Body of pancreas (tissue), 4 donors: ENCODE results near the gene FECH. TPM values are rescaled to one million over a fixed set of nuclear protein-coding genes. Genes with fewer than 3 reads are reported as not detected.

Experiments used
- ATAC-seq: fragments of 150-250 bp; one replicate; pipeline ENCODE4 v1.9.1; 2016
- DNase-seq, 4 donors: peaks; one replicate each; pipeline ENCODE4 v3.0.0-alpha.2; 2019
- H3K27ac ChIP-seq, 4 donors: fragments of 200-600 bp; sonication (generic); 1 replicate in 3 of 4; 2 replicates in 1 of 4; pipeline versions ENCODE4 v1.5.1 to v1.6.1; 2016 to 2019; ENCODE audit warnings: mild to moderate bottlenecking in 1 of 4, mixed read lengths in 1 of 4, moderate library complexity in 1 of 4
- H3K27me3 ChIP-seq, 2 donors: fragments of 200-600 bp; sonication (generic); one replicate each; pipeline ENCODE4 v1.6.0; 2016; ENCODE audit warnings: mild to moderate bottlenecking in 1 of 2
- H3K36me3 ChIP-seq, 2 donors: fragments of 200-600 bp; sonication (generic); replicated peaks in 1 of 2; 2 replicates each; pipeline ENCODE4 v1.5.1; 2016; ENCODE audit warnings: low read depth in 2 of 2; ENCODE audit not compliant: insufficient read depth in 1 of 2
- H3K4me1 ChIP-seq: fragments of 200-600 bp; sonication (generic); one replicate; pipeline ENCODE4 v1.6.0; 2016
- H3K4me3 ChIP-seq, 2 donors: fragments of 200-600 bp; sonication (generic); 1 replicate in 1 of 2; 2 replicates in 1 of 2; pipeline ENCODE4 v1.5.1; 2016 to 2019
- H3K9me3 ChIP-seq, 3 donors: fragments of 200-600 bp; sonication (generic); 1 replicate in 2 of 3; 2 replicates in 1 of 3; pipeline ENCODE4 v1.5.1; 2016
- CTCF ChIP-seq, 7 experiments: fragments of 450-650 bp in 4 of 7; fragments of 200-600 bp in 3 of 7; sonication (generic) in 3 of 7; IDR thresholded peaks; one replicate each; pipeline ENCODE4 v1.5.1; 2016 to 2019; ENCODE audit warnings: antibody characterized with exemption in 7 of 7
- POLR2A ChIP-seq, 3 donors: fragments of 450-650 bp; IDR thresholded peaks; one replicate each; pipeline ENCODE4 v1.6.1; 2016; ENCODE audit warnings: antibody characterized with exemption in 3 of 3, mild to moderate bottlenecking in 2 of 3
- WGBS, 2 donors: methylation state at CpG; one replicate each; pipeline ENCODE4 v1.1.5; 2017; 5-methylcytosine and 5-hydroxymethylcytosine counted together
- intact Hi-C: fragments of 100-400 bp; cut with DNase I; formaldehyde crosslinking; loops from one replicate; pipeline ENCODE4 v1.15.1; 2023
- total RNA-seq, 2 donors: library from RNA; depleted of rRNA; stranded (reverse); fragments of >200 nt; gene quantifications; one replicate each; pipeline ENCODE4 v1.1.0, GENCODE V29; 2016

Gene FECH
- total RNA-seq, 2 donors from 2014 or later = 16.8 to 20.0 TPM

GRCh38 chr18:57583297-57583835 lies 3.1 kb downstream of the FECH start:
- TF ChIP-seq CTCF (IDR thresholded peaks at IDR 0.05) (no peak), POLR2A (IDR thresholded peaks at IDR 0.05) (no peak)
- intact Hi-C loops = no loop called here

GRCh38 chr18:57581301-57581934 lies 5.1 kb downstream of the FECH start:
- Histone ChIP-seq H3K4me1 (peaks cover 14% of the 10 kb centered on the region), H3K27me3 (no peaks in the 10 kb centered on the region), H3K9me3 (no peaks in the 10 kb centered on the region), H3K36me3 (peaks cover 0 to 6% of the 10 kb centered on the region in 2 donors), H3K27ac (no peak overlapping the region), H3K4me3 (no peak overlapping the region)
- 72 to 85% methylated on average over 5 of the region's 5 CpGs for WGBS, 2 donors
- intact Hi-C loops = no loop called here
- DNase-seq (peak in 1 of 4 donors; percentile 27), ATAC-seq (no peak)
- no peak for TF ChIP-seq POLR2A (IDR thresholded peaks at IDR 0.05)
- TF ChIP-seq CTCF (IDR thresholded peaks at IDR 0.05) = no peak

More at GRCh38 chr18:57583297-57583835, 3.1 kb downstream of the FECH start:
- H3K4me1 ChIP-seq = peaks cover 14% of the 10 kb centered on the region
- DNase-seq (no peak), ATAC-seq (no peak)
- 90 to 94% methylated on average over 11 of the region's 11 CpGs for WGBS, 2 donors
- H3K4me3 ChIP-seq = no peak overlapping the region
- H3K27me3 ChIP-seq = no peaks in the 10 kb centered on the region
- H3K9me3 ChIP-seq = no peaks in the 10 kb centered on the region
- peaks cover 0 to 2% of the 10 kb centered on the region in 2 donors for H3K36me3 ChIP-seq
- H3K27ac ChIP-seq = no peak overlapping the region

- TF ChIP-seq POLR2A (IDR thresholded peaks at IDR 0.05) (no peak), CTCF (IDR thresholded peaks at IDR 0.05) (no peak)
- intact Hi-C loops = no loop called here
- Histone ChIP-seq H3K27ac (no peak overlapping the region), H3K27me3 (no peaks in the 10 kb centered on the region), H3K9me3 (no peaks in the 10 kb centered on the region), H3K36me3 (peaks cover 0 to 6% of the 10 kb centered on the region in 2 donors), H3K4me1 (peaks cover 4% of the 10 kb centered on the region), H3K4me3 (no peak overlapping the region)
- DNase-seq (no peak), ATAC-seq (no peak)
- WGBS, 2 donors = 86 to 96% methylated on average over 5 of the region's 5 CpGs
Measured at GRCh38 chr18:57579934-57580333, 6.6 kb downstream of the FECH start.

GRCh38 chr18:57576316-57576715 lies 10.2 kb downstream of the FECH start:
- no peak for ATAC-seq
- no peaks in the 10 kb centered on the region for H3K4me1 ChIP-seq

GRCh38 chr18:57575542-57575941 lies 11.0 kb downstream of the FECH start:
- intact Hi-C loops = no loop called here
- H3K9me3 ChIP-seq = no peaks in the 10 kb centered on the region
- no peak overlapping the region for H3K27ac ChIP-seq
- TF ChIP-seq CTCF (IDR thresholded peaks at IDR 0.05) (no peak), POLR2A (IDR thresholded peaks at IDR 0.05) (no peak)
- H3K27me3 ChIP-seq = no peaks in the 10 kb centered on the region
- DNase-seq (no peak), ATAC-seq (peak; percentile 59)
- WGBS, 2 donors = 68 to 69% methylated on average over 6 of the region's 6 CpGs
- no peaks in the 10 kb centered on the region for H3K4me1 ChIP-seq
- H3K4me3 ChIP-seq = no peak overlapping the region
- H3K36me3 ChIP-seq = peaks cover 0 to 13% of the 10 kb centered on the region in 2 donors

More at GRCh38 chr18:57576316-57576715, 10.2 kb downstream of the FECH start:
- TF ChIP-seq POLR2A (IDR thresholded peaks at IDR 0.05) = no peak
- H3K36me3 ChIP-seq = peaks cover 0 to 6% of the 10 kb centered on the region in 2 donors
- no peak for DNase-seq
- no peak overlapping the region for H3K4me3 ChIP-seq
- no peak overlapping the region for H3K27ac ChIP-seq
- intact Hi-C loops = no loop called here
- WGBS, 2 donors = 56 to 60% methylated on average over 6 of the region's 6 CpGs
- no peaks in the 10 kb centered on the region for H3K27me3 ChIP-seq
- no peaks in the 10 kb centered on the region for H3K9me3 ChIP-seq
